HepG2 (cell line): ENCODE results near the gene COQ5. TPM values are rescaled to one million over a fixed set of nuclear protein-coding genes. Genes with fewer than 3 reads are reported as not detected.

Experiments used
- AHDC1 ChIP-seq: sonication (generic); formaldehyde crosslinking; IDR thresholded peaks from 2 replicates; pipeline ENCODE4 v1.5.1; 2020; ENCODE audit warnings: mild to moderate bottlenecking, missing genetic modification reagents, borderline replicate concordance
- ARHGAP35 ChIP-seq: sonication (generic); formaldehyde crosslinking; IDR thresholded peaks from 2 replicates; pipeline ENCODE4 v1.9.0; 2022; ENCODE audit warnings: mild to moderate bottlenecking, inconsistent platforms, moderate library complexity, missing genetic modification reagents, borderline replicate concordance
- IRF9 ChIP-seq: sonication (generic); formaldehyde crosslinking; IDR thresholded peaks from 2 replicates; pipeline ENCODE4 v1.8.0; 2022; ENCODE audit warnings: missing genetic modification reagents, mild to moderate bottlenecking, borderline replicate concordance
- NKX3-1 ChIP-seq: sonication (generic); formaldehyde crosslinking; IDR thresholded peaks from 2 replicates; pipeline ENCODE4 v1.5.0; 2020; ENCODE audit warnings: missing genetic modification reagents
- SCMH1 ChIP-seq: sonication (generic); formaldehyde crosslinking; IDR thresholded peaks from 2 replicates; pipeline ENCODE4 v1.9.0; 2021; ENCODE audit warnings: missing genetic modification reagents, mild to moderate bottlenecking, borderline replicate concordance
- SIN3A ChIP-seq: IDR thresholded peaks from 2 replicates; pipeline ENCODE4 v1.6.1; 2011; ENCODE audit warnings: low read depth, mild to moderate bottlenecking, control low read depth, low read length, borderline replicate concordance
- SYNCRIP ChIP-seq: fragments of 200-400 bp; formaldehyde crosslinking; IDR thresholded peaks from 2 replicates; pipeline ENCODE4 v1.6.1; 2018; ENCODE audit warnings: mild to moderate bottlenecking, low read depth, low read length; ENCODE audit not compliant: insufficient read depth
- ZBTB14 ChIP-seq: sonication (generic); formaldehyde crosslinking; IDR thresholded peaks from 2 replicates; pipeline ENCODE4 v1.4.0; 2020; ENCODE audit warnings: missing genetic modification reagents
- ZFX ChIP-seq: sonication (generic); formaldehyde crosslinking; IDR thresholded peaks from 2 replicates; pipeline ENCODE4 v1.4.0; 2020; ENCODE audit warnings: mild to moderate bottlenecking, low read depth, missing genetic modification reagents, moderate library complexity
- ZMYM3 ChIP-seq: sonication (generic); formaldehyde crosslinking; IDR thresholded peaks from 2 replicates; pipeline ENCODE4 v1.5.1; 2020; ENCODE audit warnings: mild to moderate bottlenecking, missing genetic modification reagents
- ZNF552 ChIP-seq: sonication (generic); formaldehyde crosslinking; IDR thresholded peaks from 2 replicates; pipeline ENCODE4 v1.9.0; 2022; ENCODE audit warnings: missing genetic modification reagents, mild to moderate bottlenecking, borderline replicate concordance
- polyA plus RNA-seq, 8 experiments: library from polyadenylated mRNA; depleted of rRNA in 3 of 8; stranded (reverse) in 7 of 8; unstranded in 1 of 8; fragments of >200 nt; fragmentation: Illumina TruSeq in 4 of 8; extraction: Trizol in 4 of 8; gene quantifications; 2 replicates each; pipeline versions ENCODE4 v1.2.1 to v1.2.3, GENCODE V29; 2011 to 2016; ENCODE audit warnings: low read depth in 4 of 8, missing spikeins in 1 of 8, mixed read lengths in 1 of 8; ENCODE audit not compliant: insufficient read depth in 1 of 8
- total RNA-seq, 5 experiments: library from RNA; depleted of rRNA; stranded (reverse); fragments of >200 nt; fragmentation: Illumina TruSeq; extraction: Trizol; gene quantifications; 2 replicates each; pipeline ENCODE4 v1.2.3, GENCODE V29; 2016; ENCODE audit warnings: low read depth in 1 of 5
- TF ChIP-seq, protein P1 (sequence below): sonication (generic); formaldehyde crosslinking; IDR thresholded peaks from 2 replicates; pipeline ENCODE4 v1.8.0; 2022; ENCODE audit warnings: low read depth, missing genetic modification reagents

The COQ5 gene
- total and polyA plus RNA-seq, 2 of the 13 experiments (the other 11 are each of a cell fraction or from before 2014, with no cell fraction given) = 36.4 to 41.5 TPM

DNA sequence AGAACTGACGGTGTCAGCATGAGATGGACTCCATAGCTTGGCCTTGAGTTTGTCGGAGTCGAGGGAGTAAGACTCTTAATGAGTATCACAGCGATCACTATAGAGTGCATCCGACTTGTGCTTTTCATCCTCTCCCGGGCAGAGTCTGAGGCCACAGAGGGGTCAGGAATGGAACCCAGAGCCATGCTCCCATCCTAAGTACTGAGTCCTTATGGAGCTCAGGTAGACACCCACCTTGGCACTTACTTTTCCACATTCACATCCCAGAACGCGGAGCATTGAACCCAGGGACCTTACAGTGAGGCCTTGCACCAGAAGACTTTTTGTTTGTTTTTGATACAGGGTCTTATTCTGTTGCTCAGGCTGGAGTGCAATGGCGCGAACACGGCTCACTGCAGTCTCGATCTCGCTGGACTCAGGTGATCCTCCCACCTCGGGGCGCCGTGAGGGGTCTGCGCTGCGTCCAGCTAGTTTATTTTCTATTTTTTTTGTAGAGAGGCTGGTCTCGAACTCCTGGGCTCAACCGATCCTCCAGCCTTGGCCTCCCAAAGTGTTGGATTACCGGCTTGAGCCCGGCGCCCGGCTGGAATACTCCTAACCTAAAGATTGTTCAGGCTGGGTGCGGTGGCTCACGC, 58.7 kb downstream of the COQ5 start (continued):
- TF ChIP-seq ZBTB14 (no peak), AHDC1 (CRISPR knock-in tag) (no peak), ZMYM3 (CRISPR knock-in tag) (peak; percentile 29; the same call in 1 of the 2 replicates), SCMH1 (CRISPR knock-in tag) (no peak), NKX3-1 (CRISPR knock-in tag) (0 out of 2 replicates have a peak, but pooled peaks have one; percentile 58), ZFX (CRISPR knock-in tag) (peak; percentile 41), ARHGAP35 (CRISPR knock-in tag) (no peak), SYNCRIP (no peak), ZNF552 (CRISPR knock-in tag) (no peak), IRF9 (CRISPR knock-in tag) (no peak; the same call in 1 of the 2 replicates), SIN3A (no peak)
- TF ChIP-seq, protein P1, sequence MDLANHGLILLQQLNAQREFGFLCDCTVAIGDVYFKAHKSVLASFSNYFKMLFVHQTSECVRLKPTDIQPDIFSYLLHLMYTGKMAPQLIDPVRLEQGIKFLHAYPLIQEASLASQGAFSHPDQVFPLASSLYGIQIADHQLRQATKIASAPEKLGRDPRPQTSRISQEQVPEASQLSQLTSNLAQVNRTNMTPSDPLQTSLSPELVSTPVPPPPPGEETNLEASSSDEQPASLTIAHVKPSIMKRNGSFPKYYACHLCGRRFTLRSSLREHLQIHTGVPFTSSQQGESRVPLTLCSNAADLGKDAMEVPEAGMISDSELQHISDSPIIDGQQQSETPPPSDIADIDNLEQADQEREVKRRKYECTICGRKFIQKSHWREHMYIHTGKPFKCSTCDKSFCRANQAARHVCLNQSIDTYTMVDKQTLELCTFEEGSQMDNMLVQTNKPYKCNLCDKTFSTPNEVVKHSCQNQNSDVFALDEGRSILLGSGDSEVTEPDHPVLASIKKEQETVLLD (CRISPR knock-in tag) = peak; percentile 10; the same call in 1 of the 2 replicates
